IMR-90 (cell line): ENCODE results near the gene ATXN1. TPM values are rescaled to one million over a fixed set of nuclear protein-coding genes. Genes with fewer than 3 reads are reported as not detected.
A peak's percentile ranks its signal among the peaks of the same experiment; 100 is the strongest.

Experiments
- ATAC-seq: fragments of 200-7000 bp; cut with Tn5 transposase; 2 replicates; pipeline ENCODE4 v1.9.1; 2020; ENCODE audit warnings: low read depth, mild to moderate bottlenecking, moderate library complexity
- BruUV-seq: library from RNA; stranded (reverse); fragments of 400-500 nt; replicated peaks from 2 replicates; lab custom pipeline; 2021; lab: Mats Ljungman, UMichigan
- CTCF ChIA-PET: fragments of 300-600 bp; formaldehyde crosslinking; extraction: SDS; loops from one replicate; lab custom pipeline; 2021; ENCODE audit warnings: antibody characterized with exemption; lab: Yijun Ruan, JAX
- POLR2A ChIA-PET: fragments of 300-600 bp; sonication (Branson Sonifier 250); formaldehyde crosslinking; loops from one replicate; lab custom pipeline; 2022; ENCODE audit warnings: antibody characterized with exemption; ENCODE audit not compliant: unreplicated experiment; lab: Charles Lee
- DNase-seq: peaks from one replicate; pipeline ENCODE4 v3.0.0; 2013
- H2AFZ ChIP-seq: replicated peaks from 2 replicates; pipeline ENCODE3; 2013; ENCODE audit warnings: low read length, mild to moderate bottlenecking; ENCODE audit not compliant: poor library complexity
- H2AK5ac ChIP-seq: 2 replicates; pipeline ENCODE4 v1.6.1; 2013; ENCODE audit warnings: low read depth, low read length, inconsistent platforms
- H2AK9ac ChIP-seq: replicated peaks from 2 replicates; pipeline ENCODE3; 2013; ENCODE audit warnings: mild to moderate bottlenecking, low read depth, low read length, moderate library complexity; ENCODE audit not compliant: poor library complexity
- H2BK120ac ChIP-seq: 2 replicates; pipeline ENCODE4 v1.6.1; 2013; ENCODE audit warnings: low read depth, low read length, inconsistent platforms
- H2BK15ac ChIP-seq: 3 replicates; pipeline ENCODE4 v1.6.1; 2013; ENCODE audit warnings: low read depth, low read length, inconsistent platforms
- H2BK20ac ChIP-seq: 2 replicates; pipeline ENCODE4 v1.6.1; 2013; ENCODE audit warnings: low read depth, mild to moderate bottlenecking, inconsistent platforms, low read length, moderate library complexity
- H2BK5ac ChIP-seq: 2 replicates; pipeline ENCODE4 v1.6.1; 2013; ENCODE audit warnings: mild to moderate bottlenecking, low read depth, low read length, inconsistent platforms; ENCODE audit not compliant: poor library complexity, severe bottlenecking
- H3K14ac ChIP-seq: replicated peaks from 2 replicates; pipeline ENCODE4 v1.6.1; 2013; ENCODE audit warnings: low read depth, low read length, inconsistent platforms
- H3K18ac ChIP-seq: 2 replicates; pipeline ENCODE4 v1.6.1; 2013; ENCODE audit warnings: low read depth, low read length, control low read depth
- H3K23ac ChIP-seq: 2 replicates; pipeline ENCODE4 v1.6.1; 2013; ENCODE audit warnings: low read depth, low read length, inconsistent platforms
- H3K27ac ChIP-seq: 2 replicates; pipeline ENCODE4 v1.5.1; 2013; ENCODE audit warnings: mild to moderate bottlenecking, control low read depth, low read length; ENCODE audit not compliant: insufficient read depth
- H3K27me3 ChIP-seq: 2 replicates; pipeline ENCODE4 v1.6.1; 2013; ENCODE audit warnings: low read length; ENCODE audit not compliant: control insufficient read depth, insufficient read depth
- H3K36me3 ChIP-seq: 2 replicates; pipeline ENCODE4 v1.6.1; 2013; ENCODE audit warnings: low read length, mixed read lengths; ENCODE audit not compliant: control insufficient read depth, insufficient read depth
- H3K4ac ChIP-seq: 2 replicates; pipeline ENCODE4 v1.6.1; 2013; ENCODE audit warnings: low read depth, low read length, inconsistent platforms
- H3K4me1 ChIP-seq: 2 replicates; pipeline ENCODE4 v1.6.1; 2013; ENCODE audit warnings: low read length, mixed read lengths; ENCODE audit not compliant: control insufficient read depth, insufficient read depth
- H3K4me2 ChIP-seq: 2 replicates; pipeline ENCODE4 v1.6.1; 2013; ENCODE audit warnings: low read depth, mild to moderate bottlenecking, control low read depth, low read length, moderate library complexity
- H3K4me3 ChIP-seq: 2 replicates; pipeline ENCODE4 v1.5.1; 2013; ENCODE audit warnings: low read depth, mild to moderate bottlenecking, control low read depth, low read length, moderate library complexity; ENCODE audit not compliant: insufficient read depth
- H3K56ac ChIP-seq: 2 replicates; pipeline ENCODE4 v1.6.1; 2013; ENCODE audit warnings: low read length, inconsistent platforms; ENCODE audit not compliant: insufficient read depth; ENCODE audit errors: extremely low read depth
- H3K79me1 ChIP-seq, 2 experiments: 2 replicates each; pipeline ENCODE4 v1.6.1; 2013; ENCODE audit warnings: low read length in 2 of 2, inconsistent platforms in 1 of 2, low read depth in 1 of 2
- H3K9ac ChIP-seq: 2 replicates; pipeline ENCODE4 v1.6.1; 2013; ENCODE audit warnings: low read depth, low read length, control low read depth
- H3K9me1 ChIP-seq: 2 replicates; pipeline ENCODE4 v1.6.1; 2013; ENCODE audit warnings: low read length, inconsistent platforms; ENCODE audit not compliant: insufficient read depth
- H3K9me3 ChIP-seq: 2 replicates; pipeline ENCODE4 v1.6.1; 2013; ENCODE audit warnings: low read length; ENCODE audit not compliant: control insufficient read depth, insufficient read depth
- H4K20me1 ChIP-seq: 2 replicates; pipeline ENCODE4 v1.6.1; 2013; ENCODE audit warnings: low read length, inconsistent platforms; ENCODE audit not compliant: insufficient read depth
- H4K5ac ChIP-seq: 2 replicates; pipeline ENCODE4 v1.6.1; 2013; ENCODE audit warnings: mild to moderate bottlenecking, low read depth, low read length, control low read depth
- H4K8ac ChIP-seq, 2 experiments: 2 replicates each; pipeline ENCODE4 v1.6.1; 2013; ENCODE audit warnings: low read depth in 2 of 2, low read length in 2 of 2, control low read depth in 1 of 2, inconsistent platforms in 1 of 2
- H4K91ac ChIP-seq: 2 replicates; pipeline ENCODE4 v1.6.1; 2013; ENCODE audit warnings: low read depth, low read length, inconsistent platforms; ENCODE audit not compliant: insufficient read depth
- CEBPB ChIP-seq: IDR thresholded peaks from 2 replicates; pipeline ENCODE4 v1.6.1; 2012; ENCODE audit warnings: low read depth, low read length, improper control_type of control experiment
- MAFK ChIP-seq: IDR thresholded peaks from 2 replicates; pipeline ENCODE4 v1.6.1; 2012; ENCODE audit warnings: low read depth, low read length, improper control_type of control experiment
- POLR2A ChIP-seq: IDR thresholded peaks from 2 replicates; pipeline ENCODE4 v1.6.1; 2012; ENCODE audit warnings: mild to moderate bottlenecking, low read depth, low read length
- SMC3 ChIP-seq: fragments of 150-350 bp; IDR thresholded peaks from 2 replicates; pipeline ENCODE4 v1.6.1; 2016; ENCODE audit warnings: low read depth, mild to moderate bottlenecking, antibody characterized with exemption, low read length, moderate library complexity
- whole genome bisulfite sequencing, 2 experiments: methylation state at CpG; one replicate each; pipeline versions ENCODE4 v1.1.5 to v1.1.7; 2013; ENCODE audit warnings: missing lambda C conversion rate in 2 of 2; ENCODE audit not compliant: insufficient read length in 1 of 2; ENCODE audit errors: extremely low coverage in 2 of 2; 5-methylcytosine and 5-hydroxymethylcytosine counted together
- dilution Hi-C: fragments of 300-500 bp; cut with HindIII; formaldehyde crosslinking; loops from one replicate; pipeline ENCODE4 v1.14.3; 2018; ENCODE audit warnings: low sequenced_read_pairs; ENCODE audit not compliant: unreplicated experiment
- in situ Hi-C: fragments of 300-500 bp; cut with MboI; formaldehyde crosslinking; loops from 3 replicates; pipeline ENCODE4 v1.14.3; 2019; ENCODE audit warnings: low sequenced_read_pairs, inconsistent platforms, mixed read lengths
- intact Hi-C: fragments of 100-400 bp; cut with micrococcal nuclease; formaldehyde crosslinking; loops from 2 replicates; pipeline ENCODE4 v1.10.0; 2022
- polyA plus RNA-seq, 3 experiments: library from polyadenylated mRNA; depleted of rRNA; stranded (reverse); fragments of >200 nt; gene quantifications; 2 replicates each; pipeline ENCODE4 v1.2.3, GENCODE V29; 2012; ENCODE audit warnings: low replicate concordance in 1 of 3
- total RNA-seq: library from RNA; depleted of rRNA; stranded (reverse); fragments of >200 nt; gene quantifications from 2 replicates; pipeline ENCODE4 v1.2.3, GENCODE V29; 2012

ATXN1 gene
- total and polyA plus RNA-seq, 2 of the 4 experiments (the other 2 are of a cell fraction), result 7.3 to 11.1 TPM

GRCh38 chr6:16363749-16364148 is 397.5 kb downstream of the ATXN1 start:
- no peak overlapping the region for H4K5ac ChIP-seq
- H3K79me1 ChIP-seq, result no peaks in the 10 kb centered on the region
- no peak overlapping the region for H3K14ac ChIP-seq
- in situ Hi-C loops (no loop called here), intact Hi-C loops (no loop called here), dilution Hi-C loops (no loop called here)
- H4K8ac ChIP-seq, result no peak overlapping the region
- WGBS, 2 experiments, result 100% methylated on average over 1 of the region's 4 CpGs; no CpG with 5 or more reads in 1 of the 2 experiments
- TF ChIP-seq POLR2A (no peak), SMC3 (no peak), MAFK (peak; percentile 94), CEBPB (no peak)
- BruUV-seq, result no TSS peak
- no peak overlapping the region for H3K4me3 ChIP-seq
- H2AK5ac ChIP-seq, result no peak overlapping the region
- POLR2A ChIA-PET, result no interaction called here
- H2AFZ ChIP-seq, result no peak overlapping the region
- DNase-seq (no peak), ATAC-seq (no peak)
- peaks cover 6% of the 10 kb centered on the region; the same call in 1 of the 2 replicates for H3K36me3 ChIP-seq
- H2BK15ac ChIP-seq, result no peak overlapping the region
- H3K18ac ChIP-seq, result no peak overlapping the region
- no peaks in the 10 kb centered on the region for H3K4me1 ChIP-seq
- no peak overlapping the region for H2BK5ac ChIP-seq
- H3K56ac ChIP-seq, result no peak overlapping the region
- H4K91ac ChIP-seq, result no peak overlapping the region
- no peak overlapping the region for H3K4ac ChIP-seq
- H3K9ac ChIP-seq, result no peak overlapping the region
- H4K20me1 ChIP-seq, result no peaks in the 10 kb centered on the region
- no peak overlapping the region for H2BK120ac ChIP-seq
- no peaks in the 10 kb centered on the region for H3K9me3 ChIP-seq
- no peak overlapping the region for H3K23ac ChIP-seq
- no peak overlapping the region for H2BK20ac ChIP-seq
- H2AK9ac ChIP-seq, result no peak overlapping the region
- no peak overlapping the region for H3K27ac ChIP-seq
- H3K4me2 ChIP-seq, result no peak overlapping the region
- H3K9me1 ChIP-seq, result peaks cover 6% of the 10 kb centered on the region; the same call in 1 of the 2 replicates
- H3K27me3 ChIP-seq, result no peaks in the 10 kb centered on the region
- CTCF ChIA-PET, result interaction anchor here (0.8 kb wide), 1 partner anchor 46 kb away, joined by 3 read pairs; no protein-coding TSS in a partner anchor
